IPS-11a (cell line): ENCODE results near the gene LILRA1.
"Not testable (repeated sequence)": the region's sequence is repeated elsewhere in the genome, so short reads cannot be mapped to it uniquely, and the experiment has no call there.

Experiments used
- H3K4me3 ChIP-seq: one replicate; pipeline ENCODE4 v1.5.1; 2013; ENCODE audit warnings: low read depth, low read length, control low read depth

Gene LILRA1

GRCh38 chr19:54624234-54624633, 30.8 kb downstream of the LILRA1 start:
- H3K4me3 ChIP-seq: not testable (repeated sequence)

GRCh38 chr19:54624934-54625730, 31.7 kb downstream of the LILRA1 start:
- not testable (repeated sequence) for H3K4me3 ChIP-seq

- H3K4me3 ChIP-seq: no peak overlapping the region
Measured at GRCh38 chr19:54626757-54627156, 33.3 kb downstream of the LILRA1 start.

GRCh38 chr19:54627912-54628311, 34.5 kb downstream of the LILRA1 start:
- not testable (repeated sequence) for H3K4me3 ChIP-seq

GRCh38 chr19:54630262-54630661, 36.8 kb downstream of the LILRA1 start, which contains the start of gene LILRB1:
LILRB1 (plus strand) TSS chr19:54630484; CDS start chr19:54631074, 590 bp downstream.
- not testable (repeated sequence) for H3K4me3 ChIP-seq

GRCh38 chr19:54630782-54631181, 37.4 kb downstream of the LILRA1 start:
- no peak overlapping the region for H3K4me3 ChIP-seq

- not testable (repeated sequence) for H3K4me3 ChIP-seq
Measured at GRCh38 chr19:54631489-54632337, 38.3 kb downstream of the LILRA1 start.

GRCh38 chr19:54632517-54632916, 39.1 kb downstream of the LILRA1 start:
- H3K4me3 ChIP-seq: not testable (repeated sequence)

GRCh38 chr19:54633401-54633800, 40.0 kb downstream of the LILRA1 start:
- H3K4me3 ChIP-seq: no peak overlapping the region

GRCh38 chr19:54636081-54636480, 42.6 kb downstream of the LILRA1 start:
- H3K4me3 ChIP-seq: not testable (repeated sequence)

GRCh38 chr19:54638683-54639082, 45.3 kb downstream of the LILRA1 start:
- no peak overlapping the region for H3K4me3 ChIP-seq

- not testable (repeated sequence) for H3K4me3 ChIP-seq
Measured at GRCh38 chr19:54642953-54643352, 49.5 kb downstream of the LILRA1 start.

GRCh38 chr19:54643583-54643982, 50.2 kb downstream of the LILRA1 start:
- not testable (repeated sequence) for H3K4me3 ChIP-seq

- H3K4me3 ChIP-seq: no peak overlapping the region
Measured at GRCh38 chr19:54644056-54644455, 50.6 kb downstream of the LILRA1 start.

- H3K4me3 ChIP-seq: no peak overlapping the region
Measured at GRCh38 chr19:54646331-54646841, 53.0 kb downstream of the LILRA1 start.

GRCh38 chr19:54648129-54648528, 54.7 kb downstream of the LILRA1 start:
- no peak overlapping the region for H3K4me3 ChIP-seq

- H3K4me3 ChIP-seq: no peak overlapping the region
Measured at GRCh38 chr19:54650108-54650655, 56.8 kb downstream of the LILRA1 start.
